Measurements from ENCODE around the gene BIRC2.
"Not testable (repeated sequence)": the region's sequence is repeated elsewhere in the genome, so short reads cannot be mapped to it uniquely, and the experiment has no call there.

The BIRC2 gene

DNA sequence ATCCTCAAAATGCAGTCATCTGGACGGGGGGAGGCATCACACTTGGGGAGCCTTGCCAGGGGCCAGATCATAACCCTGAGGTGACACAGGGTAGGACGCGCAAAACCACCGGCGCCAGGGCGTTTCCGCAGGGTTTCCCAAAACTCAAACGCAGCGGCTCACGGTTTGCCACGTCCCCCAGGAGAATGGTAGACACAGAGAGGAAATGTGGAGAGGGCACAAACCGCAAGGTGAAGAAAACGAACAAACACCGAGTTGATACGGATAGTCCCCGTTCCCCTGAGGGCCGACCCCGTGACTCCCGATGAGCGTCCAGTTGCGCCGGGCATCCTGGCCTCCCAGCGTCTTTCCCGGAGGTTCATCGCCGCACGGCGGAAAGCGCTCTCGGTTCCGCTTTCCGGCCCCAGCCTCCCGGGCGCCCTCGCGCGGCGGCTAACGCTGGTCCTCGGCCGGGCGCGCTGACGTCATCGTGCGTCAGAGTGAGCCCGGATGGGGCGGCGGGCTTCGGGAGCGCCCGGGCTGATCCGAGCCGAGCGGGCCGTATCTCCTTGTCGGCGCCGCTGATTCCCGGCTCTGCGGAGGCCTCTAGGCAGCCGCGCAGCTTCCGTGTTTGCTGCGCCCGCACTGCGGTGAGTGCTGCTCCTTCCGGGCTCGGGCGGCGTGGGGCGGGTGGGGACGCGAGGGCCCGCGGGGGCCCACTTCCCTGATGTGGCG is at the start of gene BIRC2:
Gene BIRC2, plus strand, starts transcription at position 467 of the 714 bp plus-strand sequence. CDS start 2,641 bp downstream, outside the sequence.
- DNase-seq = peak; percentile 99

DNA sequence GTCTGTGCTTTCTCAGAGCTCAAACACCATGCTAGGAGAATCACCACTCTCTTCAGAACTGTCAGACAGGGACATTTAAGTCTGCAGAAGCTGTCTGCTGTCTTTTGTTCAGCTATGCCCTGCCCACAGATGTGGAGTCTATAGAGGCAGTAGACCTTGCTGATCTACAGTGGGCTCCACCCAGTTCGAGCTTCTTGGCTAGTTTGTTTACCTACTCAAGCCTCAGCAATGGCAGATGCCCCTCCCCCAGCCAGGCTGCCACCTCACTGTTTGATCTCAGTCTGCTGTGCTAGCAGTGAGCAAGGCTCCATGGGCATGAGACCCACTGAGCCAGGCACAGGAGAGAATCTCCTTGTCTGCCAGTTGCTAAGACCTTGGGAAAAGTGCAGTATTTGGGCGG is 46.2 kb upstream of the BIRC2 start:
- DNase-seq = not testable (repeated sequence)

DNA sequence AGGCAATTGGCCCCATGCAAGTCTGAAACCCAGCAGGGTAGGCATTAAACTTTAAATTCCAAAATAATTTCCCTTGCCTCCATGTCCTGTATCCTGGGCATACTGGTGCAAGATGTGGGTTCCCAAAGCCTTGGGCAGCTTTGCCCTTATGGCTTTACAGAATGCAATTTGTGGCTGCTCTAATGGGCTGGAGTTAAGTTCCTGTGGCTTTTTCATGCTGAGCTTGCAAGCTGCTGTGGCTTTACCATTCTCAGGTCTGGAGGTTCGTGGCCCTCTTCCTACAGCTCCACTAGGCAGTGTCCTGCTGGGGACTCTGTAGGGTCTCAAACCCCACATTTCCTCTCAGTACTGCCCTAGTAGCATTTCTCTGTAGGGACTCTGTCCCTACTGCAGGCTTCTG is 44.8 kb upstream of the BIRC2 start:
- no peak for DNase-seq

DNA sequence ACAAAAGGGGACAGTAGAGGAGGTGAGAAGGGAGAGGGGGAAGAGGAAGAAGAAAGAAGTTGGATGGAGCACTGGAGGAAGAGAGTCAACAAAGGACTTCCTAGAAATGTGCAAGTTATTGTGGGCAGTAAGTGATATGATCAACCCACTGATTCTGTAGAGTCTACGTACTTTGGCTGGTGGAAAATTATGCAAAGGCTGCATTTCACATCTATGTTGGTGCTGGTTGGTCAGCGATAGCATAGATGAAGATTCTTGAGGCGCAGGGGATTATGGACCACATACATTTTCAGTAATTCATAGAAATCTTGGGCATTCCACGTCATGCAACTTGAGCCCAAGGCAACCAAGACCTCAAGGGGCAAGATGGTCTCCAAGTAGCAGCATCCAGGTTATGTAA is 42.3 kb upstream of the BIRC2 start:
- no peak for DNase-seq

DNA sequence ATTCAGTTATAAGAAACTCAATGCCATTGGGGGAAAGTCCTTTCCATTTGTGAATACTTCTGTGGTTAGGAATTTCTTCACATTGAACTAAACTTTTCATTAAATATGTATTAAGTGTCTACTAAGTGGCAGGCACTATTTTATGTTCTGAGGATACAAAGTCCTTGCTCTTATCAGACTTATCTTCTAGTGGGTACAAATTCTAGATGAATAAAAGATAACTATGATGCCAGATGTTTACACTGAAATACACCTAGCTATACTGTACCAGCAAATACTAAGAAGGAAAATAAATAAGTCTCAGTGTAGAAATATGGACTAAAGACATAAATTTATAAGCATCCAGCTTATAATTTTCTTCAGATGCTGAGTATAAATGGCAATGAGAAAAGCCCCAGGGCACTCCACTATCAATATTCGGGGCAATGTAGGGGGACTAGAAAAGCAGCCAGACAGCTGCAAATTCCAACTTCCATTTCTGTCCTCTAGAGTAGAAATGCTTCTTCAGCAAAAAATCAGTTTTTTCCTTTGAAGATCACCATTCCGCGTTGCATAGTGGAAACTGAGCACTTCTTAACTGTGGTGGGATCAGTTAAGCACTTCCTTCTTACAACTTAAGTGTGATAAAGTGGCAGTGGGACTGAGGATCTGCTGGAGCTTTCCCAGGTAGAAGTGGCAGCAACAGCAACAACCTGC is 41.5 kb upstream of the BIRC2 start:
- DNase-seq = no peak

DNA sequence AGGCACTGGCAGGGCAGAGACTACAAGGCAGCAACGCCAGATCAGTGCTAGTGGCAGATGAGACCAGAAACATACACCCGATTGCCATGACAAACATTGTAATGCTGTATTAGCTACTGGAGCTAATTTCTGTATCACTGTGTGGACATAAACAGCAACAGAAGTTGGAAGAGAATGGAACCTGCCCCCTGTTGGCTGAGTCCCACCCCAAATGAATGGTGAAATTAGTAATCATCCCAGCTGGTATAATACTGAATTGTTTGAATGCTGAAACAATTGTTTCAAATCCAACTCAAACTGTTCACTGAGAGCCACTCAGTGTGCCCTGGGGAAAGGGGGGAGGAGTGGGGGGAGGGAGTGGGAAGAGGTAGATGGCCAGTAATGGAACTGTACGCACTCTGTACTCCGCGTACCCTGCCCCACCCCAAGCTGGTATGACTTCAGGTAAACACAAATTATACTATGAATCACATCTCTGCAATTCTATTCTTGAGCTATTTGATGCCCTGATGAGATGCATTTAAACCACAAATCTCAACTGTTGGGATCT is 40.9 kb upstream of the BIRC2 start:
- no peak for DNase-seq

DNA sequence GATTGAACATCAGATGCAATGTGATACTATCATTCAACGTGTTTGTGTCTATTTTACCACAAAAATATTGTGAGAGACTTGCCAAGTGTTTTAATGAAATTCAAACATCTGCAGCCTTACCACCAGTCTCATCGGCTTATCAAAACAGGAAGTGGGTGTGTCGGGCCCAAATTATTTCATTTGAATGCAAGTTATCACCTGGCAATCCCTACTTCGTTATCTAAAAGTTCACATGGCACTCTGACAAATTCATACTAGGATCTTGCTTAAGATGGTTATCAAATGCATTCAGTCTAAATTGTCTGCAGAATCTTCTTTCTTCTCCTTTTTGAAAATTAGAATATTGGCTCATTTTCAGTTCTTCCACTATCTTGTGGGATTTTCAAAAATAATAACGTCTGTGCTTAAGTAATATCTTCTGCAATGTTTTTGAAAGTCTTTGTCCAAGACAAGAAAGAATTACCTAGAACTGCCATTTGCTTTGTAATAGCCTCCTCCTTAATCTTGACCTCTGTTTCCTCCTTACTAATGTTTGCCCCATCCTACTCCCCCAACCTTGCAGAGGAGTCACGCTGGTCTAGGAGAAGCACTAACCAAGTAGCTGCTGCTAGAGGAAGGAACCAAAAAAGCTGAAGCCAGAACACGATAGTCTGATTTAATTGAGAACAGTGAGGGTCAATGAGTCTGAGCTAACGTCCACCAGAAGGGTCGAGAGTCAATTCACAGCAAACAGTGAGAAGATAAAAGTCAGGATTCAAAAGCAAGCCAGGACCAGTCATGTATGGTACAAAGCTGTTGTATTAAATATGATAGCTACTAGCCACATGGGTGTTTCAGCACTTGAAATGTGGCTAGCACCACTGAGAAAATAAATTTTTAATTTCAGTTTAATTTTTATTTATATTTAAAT is 39.9 kb upstream of the BIRC2 start:
- no peak for DNase-seq

DNA sequence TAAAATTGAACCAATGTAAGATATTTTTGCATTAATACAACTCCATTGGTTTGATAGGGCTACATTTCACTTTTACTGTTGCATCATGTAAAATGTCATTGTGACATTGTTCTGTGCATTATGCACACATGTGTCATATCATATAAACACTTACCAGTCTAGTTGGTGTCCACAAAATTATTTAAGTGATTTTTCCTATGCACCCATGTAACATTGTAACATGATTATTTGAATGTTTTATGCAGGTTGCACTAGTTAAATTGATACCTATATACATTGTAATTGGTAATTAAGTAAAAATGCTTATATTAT is 39.3 kb upstream of the BIRC2 start:
- no peak for DNase-seq

DNA sequence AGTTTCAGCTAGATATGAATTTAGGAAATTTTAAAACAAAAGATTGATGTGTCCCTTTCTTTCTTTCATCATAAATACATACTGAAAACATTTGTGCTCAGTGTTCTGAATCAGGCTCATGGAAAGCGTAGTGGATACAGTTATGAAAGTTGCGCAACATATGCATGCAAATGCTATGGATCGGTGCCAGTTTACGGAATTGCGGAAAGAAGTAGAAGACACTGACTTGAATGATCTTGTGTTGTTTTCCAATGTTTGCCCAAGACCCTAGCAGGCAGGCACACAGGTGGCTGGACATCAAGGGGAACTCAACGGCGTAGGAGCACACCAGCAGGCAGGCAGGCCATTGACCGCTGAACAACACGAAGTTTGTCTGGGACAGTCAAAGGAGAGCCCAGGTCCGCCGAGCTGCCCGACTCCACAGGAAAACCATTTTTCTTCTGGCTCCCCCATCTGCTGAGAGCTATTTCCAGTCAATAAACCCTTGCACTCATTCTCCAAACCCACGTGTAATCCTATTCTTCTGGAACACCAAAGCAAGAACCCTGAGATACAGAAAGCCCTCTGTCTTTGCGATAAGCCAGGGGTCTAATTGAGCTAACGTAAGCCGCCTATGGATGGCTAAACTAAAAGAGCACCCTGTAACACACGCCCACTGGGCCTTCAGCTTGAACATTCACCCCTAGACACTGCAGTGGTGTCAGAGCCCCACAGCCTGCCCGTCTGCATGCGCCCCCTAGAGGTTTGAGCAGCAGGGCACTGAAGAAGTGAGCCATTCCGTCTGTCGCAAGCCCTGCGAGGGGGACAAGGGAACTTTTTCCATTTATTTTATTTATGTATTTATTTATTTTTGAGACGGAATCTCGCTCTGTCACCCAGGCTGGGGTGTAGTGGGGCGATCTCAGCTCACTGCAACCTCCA is 37.1 kb upstream of the BIRC2 start:
- DNase-seq = no peak

DNA sequence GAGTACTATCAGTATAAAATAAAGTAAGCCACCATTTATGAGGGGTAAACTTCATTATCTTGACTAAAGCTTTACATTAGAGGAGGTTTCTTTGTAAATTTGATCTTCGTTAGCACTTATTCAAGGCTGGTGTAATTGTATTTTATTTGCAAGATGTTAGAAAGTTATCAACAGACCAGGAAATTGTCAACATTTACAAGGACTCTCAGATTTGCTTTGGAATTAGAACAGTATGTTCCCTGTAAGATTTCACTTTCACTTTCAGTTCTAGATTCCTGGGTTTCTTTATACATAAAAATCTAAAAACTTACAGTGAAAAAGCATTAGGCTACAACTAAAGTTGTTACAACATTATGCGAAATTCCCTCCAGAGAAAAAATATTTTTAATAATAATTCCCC is 34.3 kb upstream of the BIRC2 start:
- no peak for DNase-seq

DNA sequence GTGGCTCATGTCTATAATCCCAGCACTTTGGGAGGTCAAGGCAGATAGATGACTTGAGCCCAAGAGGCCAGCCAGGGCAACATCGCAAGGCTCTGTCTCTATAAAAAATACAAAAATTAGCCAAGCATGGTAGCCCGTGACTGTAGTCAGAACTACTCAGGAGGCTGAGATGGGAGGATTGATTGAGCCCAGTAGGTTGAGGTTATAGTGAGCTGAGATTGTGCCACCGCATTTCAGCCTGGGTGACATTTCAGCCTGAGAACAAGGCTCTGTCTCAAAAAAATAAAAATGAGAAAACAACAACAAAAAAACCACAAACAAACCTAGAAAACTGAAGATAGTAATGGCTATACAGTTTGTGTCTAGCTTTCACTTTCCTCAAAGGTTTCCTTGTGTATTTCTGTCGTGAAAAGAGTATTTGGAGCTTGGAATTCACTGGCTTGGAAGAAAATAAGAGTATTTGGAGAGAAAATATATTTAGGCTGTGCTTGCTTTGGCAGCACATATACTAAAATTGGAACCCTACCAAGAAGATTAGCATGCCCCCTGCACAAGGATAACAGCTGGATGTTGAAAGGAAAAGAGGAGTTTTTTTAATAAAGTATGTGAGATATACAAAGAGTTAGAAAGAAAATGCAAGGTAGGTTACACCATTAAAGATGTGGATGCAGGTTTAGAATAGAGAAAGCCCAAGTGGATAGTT is 33.6 kb upstream of the BIRC2 start:
- no peak for DNase-seq

DNA sequence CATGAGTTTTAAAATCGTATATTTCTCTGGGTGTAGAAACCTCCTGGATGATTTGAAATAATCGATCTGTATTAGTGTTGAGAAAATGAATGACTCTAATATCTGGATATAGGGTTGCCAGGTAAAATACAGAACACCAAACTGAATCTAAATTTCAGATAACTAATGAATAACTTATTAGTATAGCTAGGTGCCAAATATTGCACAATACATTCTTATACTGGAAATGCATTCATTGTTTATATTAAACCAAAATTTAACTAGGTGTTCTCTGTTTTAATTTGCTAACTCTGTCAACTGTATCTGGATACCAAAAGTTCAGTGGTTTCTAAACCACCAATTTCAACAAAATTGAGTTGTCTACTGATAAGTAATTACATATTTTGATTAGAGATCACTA is 32.2 kb upstream of the BIRC2 start:
- DNase-seq = no peak

DNA sequence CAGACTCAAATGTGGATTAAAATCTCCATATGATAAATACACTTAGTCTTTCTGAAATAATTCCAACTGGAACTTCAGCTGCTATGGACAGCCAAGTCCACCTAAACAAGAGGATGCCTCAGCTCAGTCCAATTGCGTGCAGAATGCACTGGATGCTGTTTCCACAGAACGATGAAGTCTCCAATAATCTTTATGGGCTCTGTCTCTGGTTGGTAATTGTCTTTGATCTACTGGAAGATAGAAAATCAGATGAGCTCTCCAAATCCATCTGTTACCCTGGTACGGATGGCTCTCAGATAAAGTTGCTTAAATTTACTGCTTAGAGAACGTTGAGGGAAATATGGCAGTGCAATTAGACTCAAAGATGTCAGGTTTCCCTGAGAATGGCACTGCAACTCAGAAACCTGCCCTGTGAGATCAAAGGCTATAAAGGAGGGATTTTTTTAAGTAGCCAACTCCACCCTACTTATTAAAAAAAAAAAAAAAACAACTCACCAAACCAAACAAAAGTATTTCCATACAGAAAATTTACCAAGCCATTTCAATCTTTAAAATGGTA is 30.6 kb upstream of the BIRC2 start:
- no peak for DNase-seq

DNA sequence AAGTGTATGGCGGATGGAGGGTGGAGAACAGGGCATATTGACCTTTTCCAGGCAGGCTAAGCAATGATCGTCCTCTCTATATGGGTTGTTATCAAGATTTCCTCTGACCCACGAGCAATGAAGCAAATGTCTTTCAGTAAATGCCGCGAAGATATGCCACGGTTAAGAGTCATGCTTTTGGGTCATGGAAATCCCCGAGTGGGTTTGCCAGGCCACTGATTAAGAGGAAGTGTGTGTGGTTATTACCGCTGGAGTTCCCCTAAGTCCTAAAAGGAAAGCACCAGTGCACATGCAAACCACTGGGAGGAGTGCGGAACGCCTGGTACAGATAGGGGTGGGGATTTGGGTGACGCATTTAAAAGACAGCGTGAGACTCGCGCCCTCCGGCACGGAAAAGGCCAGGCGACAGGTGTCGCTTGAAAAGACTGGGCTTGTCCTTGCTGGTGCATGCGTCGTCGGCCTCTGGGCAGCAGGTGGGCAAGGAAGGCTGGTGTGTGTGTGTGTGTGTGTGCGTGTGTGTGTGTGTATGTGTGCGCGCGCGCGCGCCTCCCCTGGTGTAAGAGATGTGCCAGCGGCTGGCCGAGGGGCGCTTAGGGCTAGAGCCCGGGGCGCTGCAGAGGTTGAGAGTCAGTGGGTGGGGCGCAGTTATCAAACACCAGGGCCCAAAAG is 29.8 kb upstream of the BIRC2 start, which contains the start of gene BIRC3:
Gene BIRC3, plus strand, starts transcription at position 386 of the 669 bp plus-strand sequence. CDS start 7,026 bp downstream, outside the sequence.
- peak; percentile 89 for DNase-seq

DNA sequence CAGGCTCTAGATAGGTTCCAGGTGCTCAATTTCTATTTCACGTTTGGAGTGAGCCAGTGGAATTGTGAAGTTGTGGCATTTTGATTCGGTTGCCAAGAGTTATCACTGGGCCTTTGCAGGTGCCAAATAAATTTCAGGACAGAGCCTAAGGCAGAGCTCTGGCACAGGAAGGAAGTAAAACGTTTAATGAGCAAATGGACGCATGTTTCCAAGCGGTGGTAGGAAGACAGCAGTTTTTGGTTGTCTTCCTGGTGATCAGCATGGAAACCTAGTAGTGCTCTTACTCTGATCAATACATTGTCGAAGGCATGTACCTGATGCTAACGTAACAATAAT is 29.3 kb upstream of the BIRC2 start:
- DNase-seq = no peak

DNA sequence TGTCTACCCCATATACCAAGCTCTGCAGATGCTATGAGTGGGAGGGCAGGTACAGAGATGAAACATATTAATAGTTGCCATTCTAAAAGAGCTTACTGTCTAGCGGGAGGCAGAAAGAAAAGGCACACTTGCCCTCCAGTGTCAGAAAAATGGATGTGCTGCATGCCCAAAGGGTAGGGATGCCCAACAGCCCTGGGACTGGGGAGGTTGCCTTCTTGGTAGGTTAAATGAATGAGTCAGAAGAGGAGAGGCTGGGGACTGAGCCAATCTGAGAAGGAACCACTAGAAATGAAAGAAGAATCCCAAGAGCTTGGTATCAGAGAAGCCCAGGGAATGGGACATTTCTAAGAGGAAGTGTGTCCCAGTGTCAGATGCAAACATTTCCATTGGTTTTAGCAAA is 28.5 kb upstream of the BIRC2 start:
- no peak for DNase-seq

DNA sequence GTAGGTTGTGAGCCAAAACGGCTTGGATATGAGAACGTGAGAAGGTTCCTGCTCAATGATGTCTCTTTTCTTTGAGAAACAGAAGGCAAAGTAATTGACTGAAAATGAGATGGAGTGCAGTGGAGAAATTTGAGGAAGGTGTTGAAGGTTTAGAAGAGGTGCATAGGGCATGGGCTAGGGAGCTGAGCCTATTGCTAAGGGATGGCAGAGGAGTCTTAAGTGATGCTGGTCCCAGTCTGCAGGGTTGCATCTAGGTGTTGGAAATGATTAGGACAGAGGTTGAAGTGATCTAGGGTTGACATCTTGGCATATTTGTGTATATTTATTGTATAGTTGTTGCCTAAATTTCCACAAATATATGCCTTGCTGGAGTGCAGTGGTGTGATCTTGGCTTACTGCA is 27.5 kb upstream of the BIRC2 start:
- DNase-seq = no peak

DNA sequence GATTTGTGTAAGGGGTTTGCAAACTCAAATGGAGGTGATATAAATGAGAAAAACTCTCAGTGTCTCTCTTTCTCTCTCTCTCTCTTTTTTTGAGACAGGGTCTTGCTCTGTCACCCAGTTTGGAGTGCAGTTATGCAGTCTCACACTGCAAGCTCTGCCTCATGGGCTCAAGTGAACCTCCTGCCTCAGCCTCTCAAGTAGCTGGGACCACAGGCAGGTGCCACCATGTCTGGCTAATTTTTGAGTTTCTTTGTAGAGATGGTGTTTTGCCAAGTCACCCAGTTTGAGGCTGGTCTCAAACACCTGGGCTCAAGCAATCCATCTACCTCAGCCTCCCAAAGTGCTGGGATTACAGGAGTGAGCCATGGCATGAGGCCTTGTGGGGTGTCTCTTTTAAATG is 26.8 kb upstream of the BIRC2 start:
- DNase-seq = no peak

DNA sequence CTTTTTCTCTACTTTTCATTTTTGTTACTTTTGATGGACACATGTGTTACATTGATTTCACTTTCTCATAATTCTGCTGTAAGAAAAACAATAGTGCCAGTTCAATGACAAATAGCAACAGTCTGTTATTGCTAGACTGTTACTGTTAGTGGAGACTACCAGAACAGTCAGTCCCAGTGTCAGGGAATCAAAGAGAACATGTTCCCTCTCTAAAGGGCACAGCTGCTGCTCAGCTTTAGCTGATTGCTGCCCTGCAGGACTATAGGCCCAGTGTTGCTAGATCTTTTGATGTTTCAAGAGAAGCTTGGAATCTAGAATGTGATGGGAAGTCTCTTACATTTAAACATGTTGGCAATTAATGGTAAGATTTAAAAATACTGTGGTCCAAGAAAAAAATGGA is 26.3 kb upstream of the BIRC2 start:
- DNase-seq = no peak

DNA sequence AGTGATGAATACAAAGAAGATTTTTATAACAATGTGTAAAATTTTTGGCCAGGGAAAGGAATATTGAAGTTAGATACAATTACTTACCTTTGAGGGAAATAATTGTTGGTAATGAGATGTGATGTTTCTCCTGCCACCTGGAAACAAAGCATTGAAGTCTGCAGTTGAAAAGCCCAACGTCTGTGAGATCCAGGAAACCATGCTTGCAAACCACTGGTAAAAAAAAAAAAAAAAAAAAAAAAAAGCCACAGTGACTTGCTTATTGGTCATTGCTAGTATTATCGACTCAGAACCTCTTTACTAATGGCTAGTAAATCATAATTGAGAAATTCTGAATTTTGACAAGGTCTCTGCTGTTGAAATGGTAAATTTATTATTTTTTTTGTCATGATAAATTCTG is 24.5 kb upstream of the BIRC2 start:
- no peak for DNase-seq
